Mesodermal cell (in vitro differentiated cells): ENCODE data around the gene MCC.

ENCODE experiments used
- H3K27ac ChIP-seq: 2 replicates; pipeline ENCODE4 v1.7.0; 2013; ENCODE audit warnings: mild to moderate bottlenecking, low read depth, low read length, moderate library complexity; ENCODE audit not compliant: severe bottlenecking
- H3K36me3 ChIP-seq: 2 replicates; pipeline ENCODE4 v1.7.1; 2013; ENCODE audit warnings: mild to moderate bottlenecking, low read length, moderate library complexity; ENCODE audit not compliant: control insufficient read depth, insufficient read depth
- H3K4me1 ChIP-seq: one replicate; pipeline ENCODE4 v1.7.1; 2013; ENCODE audit warnings: mild to moderate bottlenecking, low read length; ENCODE audit not compliant: insufficient read depth, control insufficient read depth, poor library complexity, severe bottlenecking
- H3K4me3 ChIP-seq: 2 replicates; pipeline ENCODE4 v1.7.0; 2013; ENCODE audit warnings: low read length, control low read depth, mild to moderate bottlenecking; ENCODE audit not compliant: insufficient read depth, poor library complexity, severe bottlenecking; ENCODE audit errors: extremely low read depth
- H3K9me3 ChIP-seq: 2 replicates; pipeline ENCODE4 v1.7.1; 2013; ENCODE audit warnings: mild to moderate bottlenecking, low read length, moderate library complexity; ENCODE audit not compliant: control insufficient read depth
- WGBS, 2 experiments: methylation state at CpG; one replicate each; pipeline ENCODE4 v1.1.5; 2013; ENCODE audit warnings: missing lambda C conversion rate in 2 of 2; ENCODE audit not compliant: insufficient coverage in 2 of 2; 5-methylcytosine and 5-hydroxymethylcytosine counted together

MCC gene

DNA sequence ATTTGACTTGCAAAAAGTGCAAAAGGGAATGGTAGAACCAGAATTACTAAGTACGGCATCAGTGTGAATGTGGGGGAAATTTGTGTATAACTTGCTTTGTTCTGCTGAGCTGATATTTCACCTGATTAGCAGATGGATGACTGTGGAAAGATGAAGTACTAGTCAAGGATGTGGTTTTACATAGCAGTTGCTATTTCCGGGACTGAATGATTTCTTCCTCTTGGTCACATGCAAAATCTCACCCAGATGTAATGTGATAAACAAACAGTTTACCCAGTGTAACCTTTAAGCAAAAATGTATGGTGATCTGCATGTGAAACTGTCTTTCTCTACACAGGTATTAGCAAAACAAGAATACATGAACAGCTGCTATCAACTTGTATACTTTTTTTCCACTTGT, 465.6 kb downstream of the MCC start:
- no peak overlapping the region for H3K4me3 ChIP-seq
- 88 to 100% methylated on average over 1 to 2 of the region's 2 CpGs for WGBS, 2 experiments
- H3K27ac ChIP-seq = no peak overlapping the region
- H3K4me1 ChIP-seq = peaks cover 8% of the 10 kb centered on the region
- H3K9me3 ChIP-seq = no peaks in the 10 kb centered on the region
- H3K36me3 ChIP-seq = peaks cover 65% of the 10 kb centered on the region

DNA sequence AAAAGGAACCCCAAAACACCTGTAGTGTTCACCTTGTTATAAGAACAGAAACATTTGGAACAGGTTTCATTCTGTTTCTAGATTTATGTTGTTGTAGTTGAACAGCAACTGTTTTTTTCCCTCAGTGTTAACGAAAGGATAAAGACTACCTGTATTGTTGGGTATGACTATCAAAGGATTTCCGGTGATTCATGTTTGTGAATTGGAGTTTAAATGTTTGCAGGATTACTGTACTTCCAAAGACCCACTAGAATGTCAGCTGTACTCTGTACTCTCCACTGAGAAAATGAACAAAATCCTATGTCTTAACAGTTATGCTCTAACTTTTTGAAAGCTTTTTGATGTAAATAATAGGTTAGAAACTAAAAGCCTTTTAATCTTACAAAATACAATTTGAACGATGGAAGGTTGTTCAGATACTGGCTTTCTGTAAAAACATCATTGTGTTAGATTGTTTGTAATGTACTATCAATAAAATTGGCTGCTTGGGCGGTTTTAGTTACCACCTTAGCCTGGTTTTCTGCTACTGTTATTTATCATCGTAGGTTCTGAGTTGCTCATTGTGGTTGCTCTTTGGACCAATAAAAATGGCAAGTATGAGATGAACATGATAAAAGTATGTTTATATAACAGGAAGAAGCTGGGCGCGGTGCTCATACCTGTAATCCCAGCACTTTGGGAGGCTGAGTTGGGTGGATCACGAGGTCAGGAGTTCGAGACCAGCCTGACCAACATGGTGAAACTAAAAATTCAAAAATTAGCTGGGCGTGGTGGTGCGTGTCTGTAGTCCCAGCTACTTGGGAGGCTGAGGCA, 467.6 kb downstream of the MCC start:
- H3K27ac ChIP-seq = no peak overlapping the region
- peaks cover 58% of the 10 kb centered on the region for H3K36me3 ChIP-seq
- H3K4me1 ChIP-seq = peaks cover 8% of the 10 kb centered on the region
- no peaks in the 10 kb centered on the region for H3K9me3 ChIP-seq
- whole genome bisulfite sequencing, 2 experiments = 84 to 89% methylated on average over 8 to 10 of the region's 11 CpGs
- no peak overlapping the region for H3K4me3 ChIP-seq

DNA sequence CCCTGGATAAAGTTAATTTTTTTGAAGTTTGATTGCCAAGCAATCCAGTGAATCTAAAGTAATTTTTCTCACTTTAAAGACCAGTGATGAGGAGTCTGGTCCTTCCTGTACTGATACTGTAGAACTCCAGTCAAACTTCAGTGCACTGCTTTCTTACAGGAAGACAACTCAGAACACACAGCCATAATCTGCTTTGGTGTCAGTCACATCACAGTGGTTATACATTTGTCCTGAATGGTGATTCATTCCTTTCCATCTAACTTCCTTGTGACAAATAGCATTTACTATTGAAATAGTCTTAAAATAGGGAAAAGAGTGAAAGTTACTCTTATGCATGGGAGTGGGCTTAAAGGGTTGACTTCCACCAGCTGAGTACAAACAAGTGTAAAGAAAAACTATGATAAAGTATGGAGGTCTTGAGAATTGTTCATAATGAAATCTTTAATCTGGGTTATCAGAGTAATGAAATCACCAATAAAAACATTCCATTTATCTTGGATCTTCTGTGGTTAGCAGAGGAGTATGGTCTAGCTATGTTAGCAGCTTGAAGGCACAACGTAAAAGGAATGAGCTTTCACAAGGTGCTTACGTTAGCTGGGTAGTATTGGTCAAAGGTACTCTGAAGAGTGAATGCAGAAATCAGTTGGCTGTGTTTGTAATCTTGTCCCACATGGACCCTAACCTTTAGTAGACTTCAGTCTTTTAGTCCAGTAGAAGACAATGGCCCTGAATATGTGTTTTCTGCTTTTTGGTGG, 470.2 kb downstream of the MCC start:
- H3K4me3 ChIP-seq = no peak overlapping the region
- no peaks in the 10 kb centered on the region for H3K9me3 ChIP-seq
- H3K4me1 ChIP-seq = peaks cover 8% of the 10 kb centered on the region
- H3K27ac ChIP-seq = no peak overlapping the region
- H3K36me3 ChIP-seq = peaks cover 62% of the 10 kb centered on the region
- WGBS, 2 experiments = 100% methylated on average over 1 to 2 of the region's 2 CpGs

DNA sequence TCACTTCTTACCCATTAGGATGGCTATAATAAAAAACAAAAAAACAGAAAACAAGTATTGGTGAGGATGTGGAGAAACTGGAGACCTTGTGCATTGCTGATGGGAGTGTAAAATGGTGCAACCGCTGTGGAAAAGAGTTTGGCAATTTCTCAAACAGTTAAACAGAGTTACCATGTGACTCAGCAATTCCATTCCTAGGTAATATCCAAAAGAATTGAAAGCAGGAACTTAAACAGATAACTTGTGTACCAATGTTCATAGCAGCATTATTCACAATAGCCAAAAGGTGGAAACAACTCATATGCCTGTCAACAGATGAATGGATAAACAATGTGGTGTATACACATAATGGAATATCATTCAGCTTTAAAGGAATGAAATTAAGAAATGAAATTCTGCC, 482.8 kb downstream of the MCC start:
- H3K27ac ChIP-seq = no peak overlapping the region
- no peak overlapping the region for H3K4me3 ChIP-seq
- H3K9me3 ChIP-seq = no peaks in the 10 kb centered on the region
- WGBS, 2 experiments = 100% methylated on average over 1 of the region's 1 CpG; no CpG with 5 or more reads in 1 of the 2 experiments
- H3K4me1 ChIP-seq = no peaks in the 10 kb centered on the region
- H3K36me3 ChIP-seq = peaks cover 85% of the 10 kb centered on the region

DNA sequence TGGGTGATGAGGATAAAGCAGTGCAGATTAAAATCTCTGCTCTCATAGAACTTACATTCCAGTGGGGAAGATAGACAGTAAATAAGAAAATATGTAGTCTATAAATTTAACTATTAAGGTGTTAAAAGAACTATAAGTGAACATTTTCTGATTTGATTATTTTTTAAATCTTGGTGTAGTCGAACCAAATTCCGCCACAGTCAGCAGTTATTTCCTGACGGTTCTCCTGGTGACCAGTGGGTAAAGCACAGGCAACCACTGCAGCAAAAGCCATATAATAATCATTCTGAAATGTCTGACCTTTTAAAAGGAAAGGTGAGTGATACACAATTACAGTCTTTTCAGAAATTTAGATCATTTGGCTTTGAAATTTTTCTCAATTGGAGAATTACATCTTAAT, 484.5 kb downstream of the MCC start:
- Histone ChIP-seq H3K27ac (no peak overlapping the region), H3K9me3 (no peaks in the 10 kb centered on the region), H3K4me3 (no peak overlapping the region), H3K36me3 (peaks cover 82% of the 10 kb centered on the region), H3K4me1 (no peaks in the 10 kb centered on the region)
- WGBS, 2 experiments = 100% methylated on average over 2 of the region's 3 CpGs; no CpG with 5 or more reads in 1 of the 2 experiments

DNA sequence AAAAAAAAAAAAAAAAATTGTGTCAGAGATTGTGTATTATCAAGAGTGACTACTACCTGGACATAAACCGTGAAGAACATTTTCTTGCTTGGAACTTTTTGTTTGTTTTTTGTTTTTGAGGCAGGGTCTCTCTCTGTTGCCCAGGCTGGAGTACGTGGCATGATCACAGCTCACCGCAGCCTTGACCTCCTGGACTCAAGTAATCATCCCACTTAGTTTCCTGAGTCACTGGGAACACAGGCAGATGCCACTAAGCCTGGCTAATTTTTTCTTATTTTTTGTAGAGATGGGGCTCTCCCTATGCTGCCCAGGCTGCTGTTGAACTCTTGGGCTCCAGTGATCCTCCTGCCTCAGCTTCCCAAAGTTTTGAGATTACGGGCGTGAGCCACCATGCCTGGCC, 485.8 kb downstream of the MCC start:
- peaks cover 85% of the 10 kb centered on the region for H3K36me3 ChIP-seq
- H3K27ac ChIP-seq = no peak overlapping the region
- no peaks in the 10 kb centered on the region for H3K4me1 ChIP-seq
- no peak overlapping the region for H3K4me3 ChIP-seq
- 89 to 100% methylated on average over 2 to 4 of the region's 5 CpGs for WGBS, 2 experiments
- no peaks in the 10 kb centered on the region for H3K9me3 ChIP-seq

DNA sequence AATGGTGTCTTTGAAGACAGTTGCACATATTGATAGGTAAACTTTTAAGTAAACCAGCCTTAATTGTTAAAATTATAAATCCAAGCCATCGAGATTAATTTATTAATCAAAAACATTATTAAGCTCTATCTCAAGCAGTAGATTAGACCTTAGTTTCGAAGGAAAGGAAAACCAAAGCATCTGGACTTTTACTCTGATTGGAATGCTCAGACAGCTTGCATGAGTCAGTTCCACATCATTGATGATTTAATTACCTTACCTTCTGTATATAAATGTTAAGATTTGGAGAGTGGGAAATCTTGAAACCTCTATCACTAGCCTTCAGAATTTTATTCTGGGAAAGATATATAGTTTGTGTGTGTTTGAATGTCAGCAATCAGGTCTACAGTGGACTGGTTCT, 487.8 kb downstream of the MCC start:
- WGBS, 2 experiments = 88 to 100% methylated on average over 1 of the region's 2 CpGs
- Histone ChIP-seq H3K27ac (no peak overlapping the region), H3K9me3 (no peaks in the 10 kb centered on the region), H3K36me3 (peaks cover 75% of the 10 kb centered on the region), H3K4me1 (no peaks in the 10 kb centered on the region), H3K4me3 (no peak overlapping the region)

DNA sequence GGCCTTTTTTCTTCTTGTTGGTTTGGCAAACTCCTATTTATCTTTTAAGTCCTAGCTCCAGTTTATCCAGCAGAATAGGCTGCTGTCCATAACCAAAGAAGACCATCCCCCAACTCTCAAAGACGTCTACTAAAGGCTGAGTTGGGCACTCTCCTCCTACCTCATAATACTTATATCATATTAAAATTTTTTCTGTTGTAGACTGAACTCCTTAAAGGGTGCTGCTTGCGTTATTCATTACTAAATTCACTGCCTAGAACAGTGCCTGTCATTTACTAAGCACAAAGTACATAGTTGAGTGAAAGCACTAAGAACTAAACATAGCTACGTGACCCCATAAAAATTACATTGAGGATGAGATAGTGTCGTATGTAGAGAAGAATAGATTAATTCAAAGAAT, 490.0 kb downstream of the MCC start:
- no CpG with 5 or more reads among the region's 4 CpGs for WGBS, 2 experiments
- Histone ChIP-seq H3K9me3 (no peaks in the 10 kb centered on the region), H3K4me1 (no peaks in the 10 kb centered on the region), H3K4me3 (no peak overlapping the region), H3K36me3 (peaks cover 60% of the 10 kb centered on the region), H3K27ac (no peak overlapping the region)

DNA sequence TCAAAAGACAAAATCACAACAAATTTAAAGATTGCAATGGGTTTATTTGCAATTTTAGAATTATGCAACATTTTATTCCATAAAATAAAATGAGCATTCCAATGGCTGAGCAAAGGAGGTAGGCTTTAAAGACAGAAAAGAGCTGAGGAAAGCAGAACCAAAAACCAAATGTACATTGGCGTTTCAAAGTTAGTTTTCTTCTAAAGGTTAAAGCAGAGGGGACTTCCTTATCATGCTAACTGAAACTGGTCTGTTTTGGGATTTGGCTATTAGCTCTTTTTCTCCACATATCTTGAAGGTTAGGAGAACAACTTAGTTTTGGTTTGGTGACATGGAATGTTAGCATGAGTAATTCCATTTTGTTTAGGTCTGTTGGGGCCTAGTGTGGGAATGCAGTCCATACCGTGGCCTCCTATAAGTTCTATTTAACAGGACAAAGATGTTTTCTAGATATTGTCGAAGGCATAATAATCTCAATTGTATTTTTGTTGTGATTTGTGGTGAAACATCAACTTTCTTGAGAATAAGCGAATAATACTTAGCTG, 491.4 kb downstream of the MCC start:
- H3K27ac ChIP-seq = no peak overlapping the region
- no peaks in the 10 kb centered on the region for H3K4me1 ChIP-seq
- WGBS, 2 experiments = 92 to 100% methylated on average over 1 to 2 of the region's 4 CpGs
- no peak overlapping the region for H3K4me3 ChIP-seq
- peaks cover 56% of the 10 kb centered on the region for H3K36me3 ChIP-seq
- H3K9me3 ChIP-seq = no peaks in the 10 kb centered on the region

DNA sequence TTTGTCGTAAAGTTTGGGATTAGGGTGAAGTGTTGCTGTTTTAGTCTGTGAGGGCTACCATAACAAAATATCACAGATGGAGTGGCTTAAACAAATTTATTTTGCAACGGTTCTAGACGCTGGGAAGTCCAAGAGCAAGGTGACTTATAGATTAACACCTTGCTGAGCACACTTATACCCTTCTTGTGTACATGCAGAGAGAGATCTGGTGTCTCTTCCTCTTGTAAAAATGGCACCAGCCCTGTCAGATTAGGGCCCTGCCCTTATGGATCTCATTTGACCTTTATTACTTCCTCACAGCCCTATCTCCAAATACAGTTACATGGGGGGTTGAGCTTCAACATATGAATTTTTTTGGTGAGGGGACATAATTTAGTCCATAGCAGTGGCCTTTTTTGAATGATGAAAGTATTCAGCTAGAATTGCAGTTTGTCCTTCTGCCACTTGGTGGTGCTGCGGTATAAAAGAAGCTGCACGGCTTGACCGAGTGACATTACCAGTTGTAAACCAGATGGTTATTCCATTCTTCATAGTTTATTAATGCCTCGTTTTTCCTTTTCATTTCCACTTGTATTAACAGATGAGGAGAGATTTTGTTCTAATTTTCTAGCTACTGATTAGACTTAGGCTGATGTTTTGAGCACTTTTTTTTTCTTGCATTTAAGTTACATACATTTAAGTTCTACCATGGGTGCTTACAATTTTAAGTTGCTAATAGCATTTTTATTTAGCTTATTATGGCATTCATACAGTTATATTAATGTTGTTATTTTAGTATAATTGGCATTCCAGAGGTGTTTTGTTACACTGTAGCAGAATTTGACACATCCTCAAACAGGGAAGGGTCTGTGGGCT, 492.3 kb downstream of the MCC start:
- WGBS, 2 experiments = 25 to 100% methylated on average over 1 to 5 of the region's 7 CpGs
- Histone ChIP-seq H3K4me1 (no peaks in the 10 kb centered on the region), H3K36me3 (peaks cover 47% of the 10 kb centered on the region), H3K9me3 (no peaks in the 10 kb centered on the region), H3K27ac (no peak overlapping the region), H3K4me3 (no peak overlapping the region)
